HepG2 (cell line): Measurements from ENCODE around the gene RFC1. TPM values are rescaled to one million over a fixed set of nuclear protein-coding genes. Genes with fewer than 3 reads are reported as not detected.

Experiments used
- ATF4 ChIP-seq, 2 experiments: fragments of 450-650 bp in 1 of 2; sonication (generic) in 1 of 2; formaldehyde crosslinking; IDR thresholded peaks; 2 replicates each; pipeline versions ENCODE4 v1.5.0 to v1.8.0; 2020 to 2022; ENCODE audit warnings: mild to moderate bottlenecking in 1 of 2, missing genetic modification reagents in 1 of 2
- CBX2 ChIP-seq, 2 experiments: fragments of 200-600 bp in 1 of 2; sonication (generic); formaldehyde crosslinking in 1 of 2; IDR thresholded peaks; 2 replicates each; pipeline versions ENCODE4 v1.7.0 to v1.8.1; 2018 to 2022; ENCODE audit warnings: low read depth in 2 of 2, low read length in 1 of 2, mild to moderate bottlenecking in 1 of 2, missing genetic modification reagents in 1 of 2
- CSRNP2 ChIP-seq: sonication (generic); formaldehyde crosslinking; conservative IDR thresholded peaks from 2 replicates; pipeline ENCODE4 v1.8.0; 2022; ENCODE audit warnings: low read depth, missing genetic modification reagents
- KLF16 ChIP-seq, 2 experiments: sonication (generic) in 1 of 2; formaldehyde crosslinking in 1 of 2; IDR thresholded peaks; 2 replicates each; pipeline versions ENCODE4 v1.6.1 to v1.8.0; 2016 to 2023; ENCODE audit warnings: missing genetic modification reagents in 2 of 2, missing compliant biosample characterization in 1 of 2
- MEIS2 ChIP-seq: sonication (generic); formaldehyde crosslinking; IDR thresholded peaks from 2 replicates; pipeline ENCODE4 v1.9.0; 2021; ENCODE audit warnings: mild to moderate bottlenecking, missing genetic modification reagents
- MLLT10 ChIP-seq: sonication (generic); formaldehyde crosslinking; IDR thresholded peaks from 2 replicates; pipeline ENCODE4 v1.4.0; 2020; ENCODE audit warnings: missing genetic modification reagents
- NFE2 ChIP-seq: sonication (generic); formaldehyde crosslinking; IDR thresholded peaks from 2 replicates; pipeline ENCODE4 v1.4.0; 2020; ENCODE audit warnings: missing genetic modification reagents
- NFIC ChIP-seq: IDR thresholded peaks from 2 replicates; pipeline ENCODE4 v1.6.1; 2012; ENCODE audit warnings: mild to moderate bottlenecking, low read length, inconsistent platforms
- PPARG ChIP-seq: conservative IDR thresholded peaks from 2 replicates; pipeline ENCODE4 v1.6.1; 2016; ENCODE audit warnings: missing biosample characterization, missing genetic modification reagents
- SNRNP70 ChIP-seq: fragments of 200-400 bp; formaldehyde crosslinking; IDR thresholded peaks from 2 replicates; pipeline ENCODE4 v1.6.1; 2017; ENCODE audit warnings: mild to moderate bottlenecking, low read depth, low read length, moderate library complexity
- TBX2 ChIP-seq: sonication (generic); formaldehyde crosslinking; IDR thresholded peaks from 2 replicates; pipeline ENCODE4 v1.5.0; 2020; ENCODE audit warnings: missing genetic modification reagents, mild to moderate bottlenecking, borderline replicate concordance
- ZBTB14 ChIP-seq: sonication (generic); formaldehyde crosslinking; IDR thresholded peaks from 2 replicates; pipeline ENCODE4 v1.4.0; 2020; ENCODE audit warnings: missing genetic modification reagents
- ZFP36L1 ChIP-seq: sonication (generic); formaldehyde crosslinking; IDR thresholded peaks from 2 replicates; pipeline ENCODE4 v1.8.0; 2022; ENCODE audit warnings: mild to moderate bottlenecking, missing genetic modification reagents, moderate library complexity
- ZNF281 ChIP-seq: sonication (generic); formaldehyde crosslinking; IDR thresholded peaks from 2 replicates; pipeline ENCODE4 v1.4.0; 2020; ENCODE audit warnings: missing genetic modification reagents, borderline replicate concordance
- ZNF687 ChIP-seq: sonication (generic); formaldehyde crosslinking; IDR thresholded peaks from 2 replicates; pipeline ENCODE4 v1.5.1; 2020; ENCODE audit warnings: mild to moderate bottlenecking, missing genetic modification reagents, moderate library complexity
- ZNF746 ChIP-seq: sonication (generic); formaldehyde crosslinking; IDR thresholded peaks from 2 replicates; pipeline ENCODE4 v1.8.0; 2022; ENCODE audit warnings: mild to moderate bottlenecking, missing genetic modification reagents
- ZNF747 ChIP-seq: sonication (generic); formaldehyde crosslinking; IDR thresholded peaks from 2 replicates; pipeline ENCODE4 v1.8.1; 2023; ENCODE audit warnings: missing genetic modification reagents, mild to moderate bottlenecking, borderline replicate concordance
- polyA plus RNA-seq, 8 experiments: library from polyadenylated mRNA; depleted of rRNA in 3 of 8; stranded (reverse) in 7 of 8; unstranded in 1 of 8; fragments of >200 nt; fragmentation: Illumina TruSeq in 4 of 8; extraction: Trizol in 4 of 8; gene quantifications; 2 replicates each; pipeline versions ENCODE4 v1.2.1 to v1.2.3, GENCODE V29; 2011 to 2016; ENCODE audit warnings: low read depth in 4 of 8, missing spikeins in 1 of 8, mixed read lengths in 1 of 8; ENCODE audit not compliant: insufficient read depth in 1 of 8
- total RNA-seq, 5 experiments: library from RNA; depleted of rRNA; stranded (reverse); fragments of >200 nt; fragmentation: Illumina TruSeq; extraction: Trizol; gene quantifications; 2 replicates each; pipeline ENCODE4 v1.2.3, GENCODE V29; 2016; ENCODE audit warnings: low read depth in 1 of 5

Gene RFC1
- total and polyA plus RNA-seq, 2 of the 13 experiments (the other 11 are each of a cell fraction or from before 2014, with no cell fraction given), result 15.9 to 78.8 TPM

- TF ChIP-seq TBX2 (CRISPR knock-in tag), result peak; percentile 99
- peak; percentile 80 for TF ChIP-seq PPARG
- TF ChIP-seq NFIC, result peak; percentile 88
- TF ChIP-seq ZNF746, result no peak
- no peak for TF ChIP-seq ZFP36L1
- TF ChIP-seq ZNF281 (CRISPR knock-in tag), result peak; percentile 12; the same call in 1 of the 2 replicates
- no peak for TF ChIP-seq SNRNP70
- TF ChIP-seq MEIS2, result peak; percentile 58; the same call in 1 of the 2 replicates
- TF ChIP-seq ATF4 (CRISPR knock-in tag; IDR thresholded peaks at IDR 0.05), result no peak; a peak in 2 of 4 replicates
- TF ChIP-seq NFE2 (CRISPR knock-in tag), result no peak
- no peak for TF ChIP-seq ZBTB14 (CRISPR knock-in tag)
- peak in 1 of 2 experiments; percentile 58; a peak in 1 of 4 replicates for TF ChIP-seq KLF16 (CRISPR knock-in tag; IDR thresholded peaks at IDR 0.05)
- no peak for TF ChIP-seq CBX2 (IDR thresholded peaks at IDR 0.05; ENCODE audit: low read depth, low read length)
- TF ChIP-seq CBX2 (CRISPR knock-in tag; IDR thresholded peaks at IDR 0.05; ENCODE audit: low read depth), result no peak
- no peak for TF ChIP-seq ZNF687
- no peak for TF ChIP-seq CSRNP2 (CRISPR knock-in tag)
- TF ChIP-seq MLLT10 (CRISPR knock-in tag), result no peak
- peak; percentile 55; the same call in 1 of the 2 replicates for TF ChIP-seq ZNF747 (CRISPR knock-in tag)
Observed at GRCh38 chr4:39341075-39341725, 25.0 kb downstream of the RFC1 start (continued).
